H1 (cell line): ENCODE measurements around the gene TAF6. TPM values are rescaled to one million over a fixed set of nuclear protein-coding genes. Genes with fewer than 3 reads are reported as not detected.

Experiments
- CTCF ChIA-PET: fragments of 300-600 bp; sonication (Branson Sonifier 250); formaldehyde crosslinking; loops from one replicate; lab custom pipeline; 2021; ENCODE audit not compliant: partially characterized antibody; lab: Charles Lee
- POLR2A ChIA-PET: fragments of 300-600 bp; sonication (Branson Sonifier 250); formaldehyde crosslinking; loops from one replicate; lab custom pipeline; 2021; ENCODE audit warnings: inconsistent platforms; ENCODE audit not compliant: partially characterized antibody; lab: Charles Lee
- DNase-seq, 2 experiments: peaks; one replicate each; pipeline versions ENCODE4 v3.0.0 to v3.0.0-alpha.2; 2010 to 2022; ENCODE audit warnings: low spot score in 2 of 2, low read depth in 1 of 2, mixed read lengths in 1 of 2
- FAIRE-seq: peaks from 2 replicates; lab custom pipeline; 2011; peaks lifted over from hg19 to GRCh38; lab: Jason Lieb, UNC
- H2AFZ ChIP-seq: 2 replicates; pipeline ENCODE4 v1.8.1; 2012; ENCODE audit warnings: low read length, inconsistent platforms
- H2AK5ac ChIP-seq: 2 replicates; pipeline ENCODE4 v1.6.1; 2013; ENCODE audit warnings: low read depth, low read length
- H2BK120ac ChIP-seq: replicated peaks from 2 replicates; pipeline ENCODE3; 2013; ENCODE audit warnings: low read depth, low read length, inconsistent platforms
- H2BK12ac ChIP-seq: 2 replicates; pipeline ENCODE4 v1.6.1; 2013; ENCODE audit warnings: low read depth, low read length
- H2BK15ac ChIP-seq: 2 replicates; pipeline ENCODE4 v1.6.1; 2013; ENCODE audit warnings: low read length
- H2BK20ac ChIP-seq: 2 replicates; pipeline ENCODE4 v1.6.1; 2013; ENCODE audit warnings: low read length
- H2BK5ac ChIP-seq: 2 replicates; pipeline ENCODE4 v1.6.1; 2013; ENCODE audit warnings: low read depth, low read length
- H3K14ac ChIP-seq: 2 replicates; pipeline ENCODE4 v1.6.1; 2013; ENCODE audit warnings: inconsistent platforms; ENCODE audit not compliant: insufficient read length
- H3K18ac ChIP-seq: 2 replicates; pipeline ENCODE4 v1.6.1; 2013; ENCODE audit warnings: low read length; ENCODE audit errors: extremely low read depth
- H3K23ac ChIP-seq: 2 replicates; pipeline ENCODE4 v1.6.1; 2013; ENCODE audit warnings: inconsistent platforms; ENCODE audit not compliant: insufficient read length
- H3K23me2 ChIP-seq: 2 replicates; pipeline ENCODE4 v1.6.1; 2013; ENCODE audit warnings: low read depth, low read length
- H3K27ac ChIP-seq: 2 replicates; pipeline ENCODE4 v1.6.1; 2011; ENCODE audit warnings: low read depth, low read length, inconsistent platforms
- H3K27me3 ChIP-seq, 4 experiments: replicated peaks in 1 of 4; 1 replicate in 1 of 4; 2 replicates in 3 of 4; pipeline versions ENCODE4 v1.6.1 to v1.8.1; 2011 to 2013; ENCODE audit warnings: low read length in 3 of 4, mild to moderate bottlenecking in 3 of 4, inconsistent platforms in 2 of 4, mixed read lengths in 2 of 4, moderate library complexity in 1 of 4; ENCODE audit not compliant: control insufficient read depth in 3 of 4, insufficient read depth in 3 of 4; ENCODE audit errors: extremely low read depth in 1 of 4
- H3K36me3 ChIP-seq, 4 experiments: 2 replicates each; pipeline versions ENCODE4 v1.6.1 to v1.8.1; 2011 to 2013; ENCODE audit warnings: mild to moderate bottlenecking in 4 of 4, low read length in 3 of 4, moderate library complexity in 2 of 4, control low read depth in 1 of 4, inconsistent platforms in 1 of 4; ENCODE audit not compliant: insufficient read depth in 4 of 4, control insufficient read depth in 2 of 4
- H3K4ac ChIP-seq: replicated peaks from 2 replicates; pipeline ENCODE3; 2013; ENCODE audit warnings: low read length, low read depth, mixed read lengths, inconsistent platforms; ENCODE audit not compliant: insufficient read length
- H3K4me1 ChIP-seq, 4 experiments: replicated peaks in 1 of 4; 1 replicate in 1 of 4; 2 replicates in 3 of 4; pipeline versions ENCODE4 v1.6.1 to v1.8.1; 2011 to 2013; ENCODE audit warnings: low read length in 3 of 4, inconsistent platforms in 2 of 4, mixed read lengths in 1 of 4; ENCODE audit not compliant: insufficient read depth in 4 of 4, control insufficient read depth in 3 of 4
- H3K4me2 ChIP-seq, 2 experiments: 2 replicates each; pipeline versions ENCODE4 v1.6.1 to v1.8.1; 2011 to 2013; ENCODE audit warnings: low read depth in 2 of 2, low read length in 2 of 2, control low read depth in 1 of 2, inconsistent platforms in 1 of 2, mild to moderate bottlenecking in 1 of 2; ENCODE audit not compliant: insufficient read depth in 1 of 2
- H3K4me3 ChIP-seq, 4 experiments: fragments of 200-600, 300-600 bp in 1 of 4; sonication (generic), shearing (Covaris generic), sonication (Bioruptor Twin) in 1 of 4; 2 replicates each; pipeline versions ENCODE4 v1.5.1 to v1.8.1; 2011 to 2016; ENCODE audit warnings: low read length in 4 of 4, low read depth in 3 of 4, control low read depth in 2 of 4, inconsistent platforms in 2 of 4, mild to moderate bottlenecking in 2 of 4, mixed read lengths in 1 of 4, moderate library complexity in 1 of 4; ENCODE audit not compliant: insufficient read depth in 2 of 4; ENCODE audit errors: extremely low read depth in 1 of 4
- H3K56ac ChIP-seq: replicated peaks from 2 replicates; pipeline ENCODE3; 2013; ENCODE audit warnings: low read depth, mild to moderate bottlenecking, mixed read lengths, low read length, inconsistent platforms; ENCODE audit not compliant: insufficient read length
- H3K79me1 ChIP-seq: 2 replicates; pipeline ENCODE4 v1.6.1; 2013; ENCODE audit warnings: low read depth, low read length, control low read depth
- H3K79me2 ChIP-seq, 2 experiments: 2 replicates each; pipeline versions ENCODE4 v1.6.1 to v1.8.1; 2012 to 2013; ENCODE audit warnings: low read length in 2 of 2, mild to moderate bottlenecking in 2 of 2, inconsistent platforms in 1 of 2; ENCODE audit not compliant: insufficient read depth in 2 of 2, control insufficient read depth in 1 of 2
- H3K9ac ChIP-seq, 4 experiments: replicated peaks in 1 of 4; 1 replicate in 1 of 4; 2 replicates in 3 of 4; pipeline versions ENCODE4 v1.6.1 to v1.8.1; 2011 to 2013; ENCODE audit warnings: low read depth in 3 of 4, low read length in 3 of 4, control low read depth in 2 of 4, mild to moderate bottlenecking in 2 of 4, moderate library complexity in 2 of 4, inconsistent platforms in 1 of 4; ENCODE audit errors: extremely low read depth in 1 of 4
- H3K9me3 ChIP-seq, 2 experiments: 2 replicates each; pipeline versions ENCODE4 v1.6.1 to v1.8.1; 2012 to 2013; ENCODE audit warnings: mild to moderate bottlenecking in 2 of 2, moderate library complexity in 2 of 2, control low read depth in 1 of 2, inconsistent platforms in 1 of 2, low read depth in 1 of 2, low read length in 1 of 2, mixed read lengths in 1 of 2; ENCODE audit not compliant: insufficient read depth in 2 of 2
- H4K20me1 ChIP-seq, 2 experiments: replicated peaks in 1 of 2; 2 replicates each; pipeline versions ENCODE3 to v1.8.1; 2011 to 2013; ENCODE audit warnings: inconsistent platforms in 2 of 2, low read length in 2 of 2, mild to moderate bottlenecking in 1 of 2; ENCODE audit not compliant: insufficient read depth in 2 of 2, control insufficient read depth in 1 of 2
- H4K5ac ChIP-seq: 2 replicates; pipeline ENCODE4 v1.6.1; 2013; ENCODE audit warnings: low read length, low read depth, mixed read lengths, inconsistent platforms; ENCODE audit not compliant: insufficient read length
- H4K8ac ChIP-seq: 2 replicates; pipeline ENCODE4 v1.8.0; 2013; ENCODE audit warnings: mild to moderate bottlenecking, moderate library complexity, low read length, inconsistent platforms; ENCODE audit not compliant: insufficient read depth; ENCODE audit errors: extremely low read depth
- H4K91ac ChIP-seq: replicated peaks from 2 replicates; pipeline ENCODE3; 2013; ENCODE audit warnings: low read length, mixed read lengths, inconsistent platforms; ENCODE audit not compliant: insufficient read length
- CEBPB ChIP-seq: IDR thresholded peaks from 2 replicates; pipeline ENCODE4 v1.6.1; 2012; ENCODE audit warnings: low read depth, low read length
- FOSL1 ChIP-seq: IDR thresholded peaks from 2 replicates; pipeline ENCODE4 v1.6.1; 2011; ENCODE audit warnings: mild to moderate bottlenecking, low read depth, low read length, moderate library complexity; ENCODE audit not compliant: insufficient read depth
- GABPA ChIP-seq: IDR thresholded peaks from 2 replicates; pipeline ENCODE4 v1.6.1; 2011; ENCODE audit warnings: mild to moderate bottlenecking, low read length, moderate library complexity, borderline replicate concordance; ENCODE audit not compliant: insufficient read depth
- JUND ChIP-seq: IDR thresholded peaks from 2 replicates; pipeline ENCODE4 v1.6.1; 2011; ENCODE audit warnings: mild to moderate bottlenecking, improper control_type of control experiment, low read length
- KDM4A ChIP-seq: IDR thresholded peaks from one replicate; pipeline ENCODE4 v1.7.1; 2012; ENCODE audit warnings: low read depth, mild to moderate bottlenecking, moderate library complexity, low read length, inconsistent platforms; ENCODE audit not compliant: severe bottlenecking
- PHF8 ChIP-seq: fragments of 200-600 bp; sonication (generic); conservative IDR thresholded peaks from 2 replicates; pipeline ENCODE4 v1.7.1; 2012; ENCODE audit warnings: low read depth, mild to moderate bottlenecking, inconsistent platforms, low read length, moderate library complexity
- RXRA ChIP-seq: IDR thresholded peaks from 2 replicates; pipeline ENCODE4 v1.6.1; 2011; ENCODE audit warnings: low read depth, mild to moderate bottlenecking, low read length, moderate library complexity; ENCODE audit not compliant: insufficient read depth
- SIRT6 ChIP-seq: IDR thresholded peaks from one replicate; pipeline ENCODE4 v1.7.1; 2012; ENCODE audit warnings: low read length, inconsistent platforms
- SP2 ChIP-seq: IDR thresholded peaks from 2 replicates; pipeline ENCODE4 v1.6.1; 2012; ENCODE audit warnings: mild to moderate bottlenecking, low read length, inconsistent platforms
- TAF7 ChIP-seq: optimal IDR thresholded peaks from 2 replicates; pipeline ENCODE3; 2011; ENCODE audit warnings: low read depth, mild to moderate bottlenecking, inconsistent platforms, low read length, moderate library complexity, borderline replicate concordance
- TEAD4 ChIP-seq: IDR thresholded peaks from 2 replicates; pipeline ENCODE4 v1.6.1; 2012; ENCODE audit warnings: low read depth, low read length, inconsistent platforms, mixed read lengths
- YY1 ChIP-seq: IDR thresholded peaks from 2 replicates; pipeline ENCODE4 v1.6.1; 2011; ENCODE audit warnings: low read depth, mild to moderate bottlenecking, low read length
- WGBS, 2 experiments: shearing (Covaris generic) in 1 of 2; methylation state at CpG; one replicate each; pipeline versions ENCODE4 v1.1.6 to v1.1.7; 2013 to 2015; ENCODE audit warnings: low lambda C conversion rate in 2 of 2, mixed read lengths in 2 of 2, inconsistent platforms in 1 of 2, low coverage in 1 of 2, missing lambda C conversion rate in 1 of 2; ENCODE audit not compliant: insufficient replicate concordance in 2 of 2, insufficient coverage in 1 of 2, insufficient read length in 1 of 2; ENCODE audit errors: extremely low coverage in 1 of 2, missing lambda C conversion rate in 1 of 2; 5-methylcytosine and 5-hydroxymethylcytosine counted together
- polyA plus RNA-seq, 7 experiments: library from polyadenylated mRNA; depleted of rRNA in 3 of 7; stranded (reverse) in 5 of 7; unstranded in 2 of 7; fragments of >200 nt in 5 of 7; fragments of 200-250 nt in 2 of 7; gene quantifications; 1 replicate in 5 of 7; 2 replicates in 1 of 7; 4 replicates in 1 of 7; pipeline versions ENCODE4 v1.2.1 to v1.2.3, GENCODE V29; 2011 to 2013; ENCODE audit warnings: missing spikeins in 2 of 7, mixed read lengths in 2 of 7
- total RNA-seq: library from RNA; stranded (reverse); fragmentation: NEBNext Ultra II Directional; extraction: Animal tissue kit (Norgen Biotek cat#: 25700); gene quantifications from 2 replicates; pipeline ENCODE4 v1.2.1, GENCODE V29; 2021

The TAF6 gene
- total and polyA plus RNA-seq, 2 of the 8 experiments (the other 6 are each of a cell fraction or from before 2014, with no cell fraction given), result 66.7 to 101 TPM

- Histone ChIP-seq H2BK5ac (no peak overlapping the region), H4K91ac (no peak overlapping the region), H3K36me3 (peaks cover 12 to 21% (median 17%) of the 10 kb centered on the region in 4 experiments; a peak in 7 of 8 replicates), H4K5ac (no peak overlapping the region), H3K9me3 (no peaks in the 10 kb centered on the region), H2BK12ac (peak overlapping the region; percentile 85; the same call in 1 of the 2 replicates), H3K23me2 (peaks cover 6% of the 10 kb centered on the region; the same call in 1 of the 2 replicates), H3K14ac (no peak overlapping the region), H2BK120ac (peak overlapping the region; percentile 13), H4K8ac (no peak overlapping the region), H3K27ac (peak overlapping the region; percentile 81)
- WGBS, 2 experiments, result 67% methylated on average over 4 of the region's 4 CpGs; no CpG with 5 or more reads in 1 of the 2 experiments
- POLR2A ChIA-PET, result interaction anchor here (0.6 to 19.5 kb wide), 17 partner anchors 11 to 262 kb away, joined by 3 to 722 read pairs (median 3); partner anchors contain the start of genes AP4M1, MBLAC1 and MCM7
- TF ChIP-seq SP2 (no peak), TAF7 (no peak), SIRT6 (no peak), FOSL1 (no peak), YY1 (no peak), PHF8 (no peak), TEAD4 (no peak), RXRA (no peak), GABPA (no peak), CEBPB (no peak), JUND (no peak), KDM4A (no peak)
- TF ChIP-seq, all 59 proteins: peak for 0
- peaks cover 28 to 36% of the 10 kb centered on the region in 2 experiments for H3K79me2 ChIP-seq
- H3K18ac ChIP-seq, result peak overlapping the region; percentile 89
- FAIRE-seq (no peak), DNase-seq (no peak)
- H3K9ac ChIP-seq, result peak overlapping the region in 2 of 4 experiments; percentile 56 to 63; a peak in 3 of 7 replicates
- H2BK15ac ChIP-seq, result 0 out of 2 replicates have a peak overlapping the region, but pooled peaks have one; percentile 61
- no peak overlapping the region for H2AK5ac ChIP-seq
- H4K20me1 ChIP-seq, result peaks cover 1 to 3% of the 10 kb centered on the region in 2 experiments
- peaks cover 4% of the 10 kb centered on the region; the same call in 1 of the 2 replicates for H3K79me1 ChIP-seq
- H2AFZ ChIP-seq, result no peak overlapping the region
- H3K27me3 ChIP-seq, result no peaks in the 10 kb centered on the region
- H3K4me1 ChIP-seq, result peaks cover 0 to 9% (median 4%) of the 10 kb centered on the region in 4 experiments; a peak in 3 of 7 replicates
- peak overlapping the region; percentile 34 to 65 for H3K4me2 ChIP-seq
- no peak overlapping the region for H3K56ac ChIP-seq
- peak overlapping the region in 1 of 4 experiments; percentile 100; a peak in 2 of 8 replicates for H3K4me3 ChIP-seq
- no peak overlapping the region for H3K23ac ChIP-seq
- H2BK20ac ChIP-seq, result no peak overlapping the region
- no peak overlapping the region for H3K4ac ChIP-seq
- CTCF ChIA-PET, result interaction anchor here (0.6 to 1.2 kb wide), 9 partner anchors 8 to 680 kb away, joined by 3 to 8 read pairs (median 4); partner anchors contain the start of genes AP4M1, GJC3 and MCM7
These were observed 36.2 kb downstream of the TAF6 start for GRCh38 chr7:100082978-100083377.
